Measurements from ENCODE around the gene EID3.
"Not testable (repeated sequence)": the region's sequence is repeated elsewhere in the genome, so short reads cannot be mapped to it uniquely, and the experiment has no call there.

Gene EID3

DNA sequence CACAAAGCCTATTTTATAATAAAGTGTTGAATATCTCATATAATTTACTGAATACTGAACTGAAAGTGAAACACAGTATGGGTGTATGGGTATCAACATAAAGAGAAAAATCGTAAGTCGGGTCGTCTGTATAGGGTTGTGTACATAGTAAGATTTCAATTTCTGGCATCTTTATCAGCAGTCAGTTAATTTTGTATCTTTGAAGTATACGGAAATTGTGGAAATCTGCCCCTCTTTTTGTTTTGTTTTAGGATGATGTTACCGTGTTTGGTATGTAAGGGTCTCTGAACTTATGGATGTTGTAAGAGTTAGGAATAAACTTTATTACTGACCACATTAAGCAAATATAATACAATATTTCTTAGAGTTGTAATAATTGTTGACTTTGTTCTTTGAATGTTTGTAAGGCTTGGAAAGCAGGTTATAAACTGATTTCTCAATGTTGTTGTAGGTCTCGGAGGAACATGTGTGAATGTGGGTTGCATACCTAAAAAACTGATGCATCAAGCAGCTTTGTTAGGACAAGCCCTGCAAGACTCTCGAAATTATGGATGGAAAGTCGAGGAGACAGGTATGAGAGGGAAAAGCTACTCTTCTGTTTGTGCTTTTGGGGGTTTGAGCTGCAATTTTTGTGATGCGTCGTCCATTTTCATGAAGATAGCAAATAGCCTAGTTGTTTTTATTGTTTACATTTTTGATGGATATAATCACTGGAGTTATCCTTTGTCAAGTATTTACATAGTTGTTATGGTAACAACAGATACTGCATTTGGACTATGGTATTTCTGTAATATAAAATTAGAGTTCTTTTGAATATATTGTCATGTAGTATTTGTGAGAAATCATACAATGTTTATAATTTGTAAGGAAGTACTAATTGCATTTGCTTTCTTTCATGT lies 12.0 kb downstream of the EID3 start:
- Mint-ChIP-seq H3K27ac (peak overlapping the region; percentile 40), H3K36me3 (ENCODE audit: low read depth) (peaks cover 80% of the 10 kb centered on the region)

DNA sequence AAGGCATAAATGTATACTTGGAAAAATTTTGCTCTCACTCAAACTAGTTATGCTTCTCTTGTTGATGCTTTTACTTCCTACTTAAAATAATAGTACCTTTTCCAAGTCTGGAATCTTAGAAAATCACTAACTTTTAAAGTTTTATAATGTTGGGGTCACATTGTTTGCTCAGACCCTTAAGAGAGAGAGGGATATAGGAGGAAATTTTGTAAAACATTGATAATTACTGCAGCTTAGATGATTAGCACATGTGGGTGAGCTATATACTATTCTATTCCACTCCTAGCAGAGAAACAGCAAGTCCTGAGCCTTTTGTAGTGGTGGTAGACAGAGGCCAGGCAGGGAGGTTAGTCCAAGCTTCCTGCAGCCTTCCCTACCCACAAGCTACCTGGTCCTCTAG lies 13.4 kb downstream of the EID3 start:
- Mint-ChIP-seq H3K4me1 (ENCODE audit: low read depth) (no peaks in the 10 kb centered on the region), H3K36me3 (ENCODE audit: low read depth) (peaks cover 83% of the 10 kb centered on the region), H3K4me3 (no peak overlapping the region), H3K9me3 (no peaks in the 10 kb centered on the region), H3K27ac (no peak overlapping the region), H3K27me3 (no peaks in the 10 kb centered on the region)

More for the DNA sequence above, 12.0 kb downstream of the EID3 start:
- Mint-ChIP-seq H3K9me3 (no peaks in the 10 kb centered on the region), H3K4me1 (ENCODE audit: low read depth) (no peaks in the 10 kb centered on the region), H3K27me3 (no peaks in the 10 kb centered on the region), H3K4me3 (no peak overlapping the region)

DNA sequence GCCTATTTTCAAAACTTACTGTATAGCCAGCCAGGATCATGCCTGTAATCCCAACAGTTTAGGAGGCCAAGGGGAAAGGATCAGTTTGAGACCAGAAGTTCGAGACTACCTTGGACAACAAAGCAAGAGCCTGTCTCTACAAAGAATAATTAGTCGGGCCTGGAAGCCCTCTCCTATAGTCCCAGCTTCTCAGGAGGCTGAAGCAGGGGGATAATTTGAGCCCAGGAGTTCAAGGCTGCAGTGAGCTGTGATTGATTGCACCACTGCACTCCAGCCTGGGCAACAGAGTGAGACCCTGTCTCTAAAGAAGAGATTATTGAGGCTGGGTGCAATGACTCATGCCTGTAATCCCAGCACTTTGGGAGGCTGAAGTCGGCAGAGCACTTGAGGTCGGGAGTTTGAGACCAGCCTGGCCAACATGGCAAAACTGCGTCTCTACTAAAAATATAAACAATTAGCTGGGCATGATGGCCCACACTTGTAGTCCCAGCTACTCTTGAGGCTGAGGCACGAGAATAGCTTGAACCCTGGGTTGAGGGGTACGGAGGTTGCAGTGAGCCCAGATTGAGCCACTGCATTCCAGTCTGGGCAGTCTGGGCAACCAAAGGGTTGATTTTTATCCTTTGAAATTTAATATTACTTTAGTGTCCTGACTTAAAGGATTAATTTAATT lies 14.1 kb downstream of the EID3 start:
- Mint-ChIP-seq H3K27ac (no peak overlapping the region), H3K27me3 (no peaks in the 10 kb centered on the region), H3K4me1 (ENCODE audit: low read depth) (no peaks in the 10 kb centered on the region), H3K36me3 (ENCODE audit: low read depth) (peaks cover 82% of the 10 kb centered on the region), H3K4me3 (no peak overlapping the region), H3K9me3 (no peaks in the 10 kb centered on the region)

DNA sequence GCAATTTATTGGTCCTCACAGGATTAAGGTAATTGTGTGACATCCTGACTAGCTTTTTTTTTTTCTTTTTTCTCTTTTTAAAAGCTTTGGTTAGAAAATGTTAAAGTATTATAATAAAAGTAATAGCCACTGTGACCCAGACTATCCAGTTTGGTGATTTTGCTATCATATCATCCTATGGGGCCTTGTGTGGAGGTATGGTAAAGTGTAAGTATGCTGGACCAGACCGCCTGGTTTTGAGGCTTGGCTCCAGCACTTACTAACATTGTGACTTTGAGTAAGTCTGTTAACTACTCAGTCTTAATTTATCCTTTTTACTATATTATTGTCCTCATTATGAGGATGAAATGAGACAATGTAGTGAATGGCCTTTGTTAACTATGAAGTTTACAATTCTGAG lies 15.5 kb downstream of the EID3 start:
- Mint-ChIP-seq H3K4me1 (ENCODE audit: low read depth) (no peaks in the 10 kb centered on the region), H3K27ac (no peak overlapping the region), H3K4me3 (no peak overlapping the region), H3K9me3 (no peaks in the 10 kb centered on the region), H3K36me3 (ENCODE audit: low read depth) (peaks cover 73% of the 10 kb centered on the region), H3K27me3 (no peaks in the 10 kb centered on the region)

DNA sequence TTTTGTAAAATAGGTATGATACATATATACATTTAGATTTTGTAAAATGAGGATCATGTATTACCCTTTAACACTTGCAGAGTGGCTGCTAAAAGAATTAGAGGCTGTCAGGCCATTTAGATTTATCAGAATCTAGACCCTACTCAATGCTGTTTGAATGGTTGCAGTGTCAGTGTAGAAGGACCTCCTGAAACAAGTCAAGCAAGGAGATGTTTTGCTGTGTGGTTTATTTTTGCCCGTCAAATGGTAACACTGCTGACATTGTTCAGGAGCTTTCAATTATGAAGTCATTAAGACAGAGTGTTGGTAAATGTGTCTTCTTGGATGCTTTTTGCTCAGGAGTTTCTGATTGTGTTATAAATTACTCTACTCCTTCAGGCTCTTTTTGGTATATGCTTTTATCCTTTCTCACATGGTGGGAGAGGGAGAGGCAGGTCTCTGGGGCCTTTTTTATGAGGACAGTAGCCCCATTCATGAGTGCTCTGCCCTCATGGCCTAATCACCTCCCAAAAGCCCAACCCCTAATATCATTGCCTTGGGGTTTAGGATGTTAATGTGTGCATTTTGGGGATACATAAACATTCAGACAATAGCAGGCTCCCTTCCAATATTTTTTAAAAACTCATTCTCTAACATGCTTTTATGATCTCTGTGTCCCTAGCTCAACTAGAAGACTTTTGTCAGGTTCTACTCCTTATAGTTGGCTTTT lies 16.5 kb downstream of the EID3 start:
- no peaks in the 10 kb centered on the region for H3K4me1 Mint-ChIP-seq (ENCODE audit: low read depth)
- H3K9me3 Mint-ChIP-seq, result no peaks in the 10 kb centered on the region
- no peaks in the 10 kb centered on the region for H3K27me3 Mint-ChIP-seq
- no peak overlapping the region for H3K4me3 Mint-ChIP-seq
- H3K36me3 Mint-ChIP-seq (ENCODE audit: low read depth), result peaks cover 74% of the 10 kb centered on the region
- H3K27ac Mint-ChIP-seq, result no peak overlapping the region

DNA sequence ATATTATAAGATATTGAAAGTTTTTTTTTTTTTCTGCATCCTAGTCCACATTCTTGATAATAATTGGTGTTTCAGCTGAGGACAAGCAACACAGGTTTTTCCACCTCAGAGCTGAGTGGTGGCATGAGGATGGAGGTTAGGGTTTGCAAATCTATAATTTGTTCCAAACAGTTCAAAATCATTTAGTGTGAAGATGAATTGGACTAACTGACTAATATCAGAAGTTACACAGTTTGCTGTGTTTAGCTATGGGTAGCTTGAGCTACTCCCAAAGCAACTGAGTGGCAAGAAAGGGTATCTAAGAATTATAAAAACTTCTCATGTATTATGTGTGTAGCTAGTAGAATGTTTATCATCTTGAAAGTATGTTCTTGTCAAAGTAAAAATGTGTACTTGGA lies 17.1 kb downstream of the EID3 start:
- no peaks in the 10 kb centered on the region for H3K27me3 Mint-ChIP-seq
- H3K4me3 Mint-ChIP-seq, result no peak overlapping the region
- H3K9me3 Mint-ChIP-seq, result no peaks in the 10 kb centered on the region
- H3K27ac Mint-ChIP-seq, result no peak overlapping the region
- H3K36me3 Mint-ChIP-seq (ENCODE audit: low read depth), result peaks cover 74% of the 10 kb centered on the region
- H3K4me1 Mint-ChIP-seq (ENCODE audit: low read depth), result no peaks in the 10 kb centered on the region

DNA sequence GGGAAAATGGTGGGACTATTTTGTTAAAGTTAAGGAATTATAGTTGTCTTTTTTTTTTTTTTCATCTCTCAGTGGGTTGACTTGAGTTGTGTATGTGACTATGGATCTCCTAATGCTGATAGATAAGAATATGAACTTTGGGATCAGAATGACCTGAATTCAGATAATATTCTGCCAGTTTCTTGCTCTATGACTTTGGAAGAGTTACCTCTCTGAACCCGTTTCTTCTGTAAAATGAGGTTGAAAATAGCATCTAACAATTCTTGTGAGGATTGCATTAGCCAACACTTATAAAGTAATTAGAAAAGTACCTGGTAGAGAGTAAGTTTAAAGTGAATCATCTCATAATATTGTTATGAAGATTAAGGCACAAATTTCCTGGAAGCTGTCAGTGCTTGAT lies 18.4 kb downstream of the EID3 start:
- Mint-ChIP-seq H3K4me1 (ENCODE audit: low read depth) (no peaks in the 10 kb centered on the region), H3K27ac (no peak overlapping the region), H3K36me3 (ENCODE audit: low read depth) (peaks cover 76% of the 10 kb centered on the region), H3K9me3 (no peaks in the 10 kb centered on the region), H3K4me3 (no peak overlapping the region), H3K27me3 (no peaks in the 10 kb centered on the region)

DNA sequence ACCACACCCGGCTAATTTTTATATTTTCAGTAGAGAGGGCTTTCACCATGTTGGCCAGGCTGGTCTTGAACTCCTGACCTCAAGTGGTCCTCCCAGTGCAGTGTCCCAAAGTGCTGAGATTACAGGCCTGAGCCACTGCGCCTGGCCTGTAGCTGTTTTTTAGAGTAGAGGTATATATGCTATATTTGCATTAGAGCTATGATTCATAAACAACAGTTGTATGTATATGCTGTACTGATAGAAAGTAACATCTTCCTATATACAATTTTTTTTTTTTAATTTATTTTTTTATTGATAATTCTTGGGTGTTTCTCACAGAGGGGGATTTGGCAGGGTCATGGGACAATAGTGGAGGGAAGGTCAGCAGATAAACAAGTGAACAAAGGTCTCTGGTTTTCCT lies 19.0 kb downstream of the EID3 start:
- not testable (repeated sequence) for H3K27ac Mint-ChIP-seq; H3K4me1 Mint-ChIP-seq (ENCODE audit: low read depth); H3K4me3 Mint-ChIP-seq; H3K9me3 Mint-ChIP-seq; H3K27me3 Mint-ChIP-seq
- peaks cover 80% of the 10 kb centered on the region for H3K36me3 Mint-ChIP-seq (ENCODE audit: low read depth)

DNA sequence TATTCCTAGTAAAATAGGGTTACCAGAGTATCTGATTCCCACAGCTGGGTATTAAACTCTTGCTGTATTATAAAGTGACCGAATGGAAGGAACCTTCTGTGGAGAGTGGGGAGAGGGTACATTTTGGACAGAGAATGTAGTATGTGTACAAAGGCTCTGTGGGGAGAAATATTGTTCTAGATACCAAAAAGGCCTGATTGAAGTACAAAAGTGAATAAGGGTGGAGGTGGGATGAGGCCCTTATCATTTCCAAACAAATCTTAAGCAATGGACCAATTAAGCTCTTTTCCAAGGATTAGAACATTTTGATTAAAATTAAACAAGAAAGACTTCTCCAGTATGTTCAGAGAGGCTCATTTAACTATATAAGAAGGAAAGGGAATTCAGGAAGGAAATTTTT lies 20.4 kb downstream of the EID3 start:
- no peak overlapping the region for H3K4me3 Mint-ChIP-seq
- H3K27me3 Mint-ChIP-seq, result no peaks in the 10 kb centered on the region
- H3K4me1 Mint-ChIP-seq (ENCODE audit: low read depth), result no peaks in the 10 kb centered on the region
- H3K9me3 Mint-ChIP-seq, result no peaks in the 10 kb centered on the region
- peaks cover 76% of the 10 kb centered on the region for H3K36me3 Mint-ChIP-seq (ENCODE audit: low read depth)
- no peak overlapping the region for H3K27ac Mint-ChIP-seq

DNA sequence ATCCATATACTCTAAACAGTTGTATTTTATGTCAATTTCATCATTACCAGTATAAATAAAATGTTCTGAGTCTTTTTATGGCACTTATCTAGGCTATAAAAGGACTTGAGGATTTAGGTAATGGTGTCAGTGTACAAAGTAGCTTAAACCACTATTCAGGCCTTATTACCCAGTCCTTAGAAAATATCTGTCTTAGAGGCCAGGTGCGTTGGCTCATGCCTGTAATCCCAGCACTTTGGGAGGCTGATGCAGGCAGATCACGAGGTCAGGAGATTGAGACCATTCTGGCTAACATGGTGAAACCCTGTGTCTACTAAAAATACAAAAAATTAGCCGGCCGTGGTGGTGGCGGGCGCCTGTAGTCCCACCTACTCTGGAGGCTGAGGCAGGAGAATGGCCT lies 24.7 kb downstream of the EID3 start:
- H3K27ac Mint-ChIP-seq; H3K4me3 Mint-ChIP-seq; H3K27me3 Mint-ChIP-seq; H3K9me3 Mint-ChIP-seq; H3K4me1 Mint-ChIP-seq (ENCODE audit: low read depth): not testable (repeated sequence)
- peaks cover 70% of the 10 kb centered on the region for H3K36me3 Mint-ChIP-seq (ENCODE audit: low read depth)

DNA sequence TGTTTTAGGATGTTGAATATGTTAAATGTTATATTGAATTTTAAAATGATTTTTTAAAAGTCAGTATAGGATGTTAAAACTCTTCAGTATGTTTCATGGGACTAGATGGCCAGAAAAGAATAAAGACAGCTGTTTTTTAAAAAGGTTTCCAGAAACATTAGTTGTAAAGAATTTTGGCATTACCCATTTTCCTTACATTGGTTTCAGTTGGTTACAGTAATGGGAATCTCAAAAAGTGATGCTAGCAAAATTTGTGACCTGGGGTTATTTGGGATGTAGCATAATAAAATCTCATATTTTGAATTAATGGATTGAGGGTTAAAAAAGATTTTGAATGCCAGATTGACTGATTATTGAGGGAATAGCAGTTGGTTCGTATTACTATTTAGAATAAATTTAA lies 25.3 kb downstream of the EID3 start:
- H3K4me3 Mint-ChIP-seq, result no peak overlapping the region
- H3K9me3 Mint-ChIP-seq, result no peaks in the 10 kb centered on the region
- H3K27me3 Mint-ChIP-seq, result no peaks in the 10 kb centered on the region
- peaks cover 72% of the 10 kb centered on the region for H3K36me3 Mint-ChIP-seq (ENCODE audit: low read depth)
- H3K4me1 Mint-ChIP-seq (ENCODE audit: low read depth), result no peaks in the 10 kb centered on the region
- no peak overlapping the region for H3K27ac Mint-ChIP-seq

DNA sequence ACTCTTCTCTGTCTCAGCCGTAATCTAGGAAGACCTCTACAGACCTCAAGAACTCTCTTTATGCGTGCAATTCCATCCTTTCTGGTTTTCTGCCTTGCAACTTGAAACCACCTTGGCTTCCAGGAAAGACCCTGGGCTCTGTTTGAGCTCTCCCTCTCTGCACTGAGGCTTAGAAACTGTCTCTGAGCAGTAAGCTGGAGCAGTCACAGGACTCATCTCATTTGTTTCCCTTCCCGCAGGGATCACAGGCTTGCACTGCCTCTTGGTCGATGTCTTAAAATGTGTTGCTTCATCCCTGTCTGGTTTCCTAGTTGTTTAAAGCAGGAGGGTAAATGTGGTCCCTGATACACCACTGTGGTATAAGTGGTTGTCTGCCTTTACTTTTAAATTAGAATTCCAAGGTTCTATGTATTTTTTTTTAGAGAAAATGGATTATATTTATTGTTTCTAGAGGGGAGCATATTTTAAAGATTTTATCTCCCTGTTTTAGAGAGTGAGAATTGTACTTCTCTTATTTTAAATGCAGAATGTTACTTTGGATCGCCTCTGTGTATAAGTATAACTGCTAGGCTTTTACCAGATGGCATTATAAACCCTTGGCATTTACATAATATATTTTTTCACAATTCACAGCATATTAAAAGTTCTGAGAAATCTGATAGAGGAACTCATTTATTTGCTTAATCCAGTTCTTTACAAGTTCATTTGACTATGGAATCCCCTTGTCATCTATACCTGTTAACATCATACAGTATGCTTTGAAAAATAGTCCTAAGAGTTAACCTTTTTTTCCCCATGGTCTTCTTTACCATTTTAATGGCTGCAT lies 26.4 kb downstream of the EID3 start:
- Mint-ChIP-seq H3K4me1 (ENCODE audit: low read depth) (no peaks in the 10 kb centered on the region), H3K27me3 (no peaks in the 10 kb centered on the region), H3K27ac (no peak overlapping the region), H3K9me3 (no peaks in the 10 kb centered on the region), H3K36me3 (ENCODE audit: low read depth) (peaks cover 74% of the 10 kb centered on the region), H3K4me3 (no peak overlapping the region)

DNA sequence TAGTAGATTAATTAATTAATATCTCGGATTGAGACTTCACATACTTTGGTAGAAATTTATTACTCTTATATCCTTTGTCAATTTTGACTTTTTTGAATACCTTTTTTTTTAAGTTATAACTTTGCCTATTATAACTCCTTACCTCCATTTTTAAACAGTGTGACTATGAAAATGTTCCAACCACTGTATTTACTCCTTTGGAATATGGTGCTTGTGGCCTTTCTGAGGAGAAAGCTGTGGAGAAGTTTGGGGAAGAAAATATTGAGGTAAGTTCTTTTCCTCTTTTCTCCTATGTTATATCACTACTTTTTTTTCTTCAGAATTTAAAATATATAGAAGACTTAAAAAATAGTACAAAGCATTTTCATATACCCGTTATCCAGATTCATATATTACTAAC lies 27.8 kb downstream of the EID3 start:
- Mint-ChIP-seq H3K27ac (no peak overlapping the region), H3K4me1 (ENCODE audit: low read depth) (no peaks in the 10 kb centered on the region), H3K36me3 (ENCODE audit: low read depth) (peaks cover 70% of the 10 kb centered on the region), H3K4me3 (no peak overlapping the region), H3K27me3 (no peaks in the 10 kb centered on the region), H3K9me3 (no peaks in the 10 kb centered on the region)

DNA sequence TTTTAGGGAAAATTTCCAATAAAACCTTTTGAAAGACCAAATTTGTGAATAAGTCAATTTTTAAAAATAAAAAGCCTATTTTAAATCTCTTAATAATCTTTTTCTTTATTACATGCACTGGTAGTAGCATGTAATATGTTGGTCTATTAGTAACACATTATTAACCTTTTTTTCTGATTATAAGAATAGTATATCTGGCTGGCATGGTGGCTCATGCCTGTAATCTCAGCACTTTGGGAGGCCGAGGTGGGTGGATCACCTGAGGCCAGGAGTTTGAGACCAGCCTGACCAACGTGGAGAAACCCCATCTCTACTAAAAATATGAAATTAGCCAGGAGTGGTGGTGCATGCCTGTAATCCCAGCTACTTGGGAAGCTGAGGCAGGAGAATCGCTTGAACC lies 28.7 kb downstream of the EID3 start:
- peaks cover 70% of the 10 kb centered on the region for H3K36me3 Mint-ChIP-seq (ENCODE audit: low read depth)
- H3K27me3 Mint-ChIP-seq, result not testable (repeated sequence)

More for the DNA sequence above, 28.7 kb downstream of the EID3 start:
- H3K4me3 Mint-ChIP-seq; H3K4me1 Mint-ChIP-seq (ENCODE audit: low read depth); H3K27ac Mint-ChIP-seq; H3K9me3 Mint-ChIP-seq: not testable (repeated sequence)
